ENCODE measurements around the gene LIAS. TPM values are rescaled to one million over a fixed set of nuclear protein-coding genes. Genes with fewer than 3 reads are reported as not detected.

LIAS gene
- polyA plus RNA-seq, 1 donor from 2014 or later: 24.6 TPM

DNA sequence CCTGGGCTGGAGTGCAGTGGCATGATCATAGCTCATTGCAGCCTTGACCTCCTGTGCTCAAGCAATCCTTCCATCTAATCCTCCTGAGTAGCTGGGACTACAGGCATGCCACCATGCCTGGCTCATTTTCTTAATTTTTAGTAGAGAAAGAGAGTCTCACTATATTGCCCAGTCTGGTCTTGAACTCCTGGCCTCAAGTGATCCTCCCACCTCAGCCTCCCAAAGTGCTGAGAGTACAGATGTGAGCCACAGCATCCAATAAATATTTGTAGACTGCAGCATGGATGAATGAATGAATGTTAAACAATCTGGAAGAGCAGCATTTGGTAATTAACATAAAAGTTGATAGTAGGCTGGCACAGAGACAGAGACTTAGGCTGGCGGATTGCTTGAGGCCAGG is 32.1 kb upstream of the LIAS start:
- H3F3A ChIP-seq (ENCODE audit: insufficient read depth, low read length, poor library complexity, severe bottlenecking): no peaks in the 10 kb centered on the region
- H3K79me2 ChIP-seq (replicated peaks; ENCODE audit: insufficient read depth, low read length): no peaks in the 10 kb centered on the region
- TF ChIP-seq REST (IDR thresholded peaks at IDR 0.05; ENCODE audit: borderline replicate concordance) (no peak), EZH2 (IDR thresholded peaks at IDR 0.05; ENCODE audit: borderline replicate concordance, insufficient read depth, low read length, poor library complexity, severe bottlenecking) (no peak), SMC3 (conservative IDR thresholded peaks at IDR 0.05; ENCODE audit: poor library complexity) (no peak), EP300 (conservative IDR thresholded peaks at IDR 0.05; ENCODE audit: poor library complexity, severe bottlenecking) (no peak), RAD21 (conservative IDR thresholded peaks at IDR 0.05) (no peak), CTCF (IDR thresholded peaks at IDR 0.05; ENCODE audit: poor library complexity, severe bottlenecking) (no peak), POLR2AphosphoS5 (IDR thresholded peaks at IDR 0.05) (no peak), MXI1 (conservative IDR thresholded peaks at IDR 0.05; ENCODE audit: poor library complexity, severe bottlenecking) (no peak)

DNA sequence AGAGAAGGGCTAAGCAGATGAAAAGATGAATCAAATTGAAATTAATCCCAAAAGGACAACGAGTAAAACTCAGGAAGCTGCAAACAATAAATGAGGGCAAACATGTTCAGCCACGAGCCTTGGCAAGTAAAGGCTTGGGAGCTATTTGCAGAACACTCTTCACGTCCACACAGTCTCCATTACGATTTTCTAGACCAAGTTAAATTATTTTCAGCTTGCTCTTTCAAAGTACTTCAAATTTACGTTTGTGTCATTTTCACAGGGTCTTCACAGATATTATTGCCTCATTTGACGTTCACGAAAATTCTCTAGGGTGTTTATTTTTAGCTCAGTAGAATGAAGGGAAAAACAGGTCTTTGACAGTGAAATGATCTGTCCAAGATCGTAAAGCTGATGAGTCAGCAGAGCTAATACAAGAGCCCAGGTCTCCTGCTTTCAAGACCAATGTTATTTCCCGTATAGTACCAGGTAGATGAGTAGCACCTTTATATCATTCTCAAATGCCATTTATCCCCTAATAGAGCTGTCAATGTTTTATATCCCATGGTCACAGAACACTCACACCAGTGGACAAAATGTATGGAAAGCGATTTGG is 31.2 kb upstream of the LIAS start:
- H3K9me2 ChIP-seq (ENCODE audit: insufficient read depth, low read length): no peaks in the 10 kb centered on the region
- no peaks in the 10 kb centered on the region for H3K9me3 ChIP-seq (ENCODE audit: low read length)
- no peak overlapping the region for H3K4me2 ChIP-seq (ENCODE audit: low read length)
- H3F3A ChIP-seq (ENCODE audit: insufficient read depth, low read length, poor library complexity, severe bottlenecking): no peaks in the 10 kb centered on the region
- H3K9ac ChIP-seq (ENCODE audit: low read length): peak overlapping the region; percentile 31
- TF ChIP-seq EZH2 (IDR thresholded peaks at IDR 0.05; ENCODE audit: borderline replicate concordance, insufficient read depth, low read length, poor library complexity, severe bottlenecking) (no peak), EP300 (conservative IDR thresholded peaks at IDR 0.05; ENCODE audit: poor library complexity, severe bottlenecking) (peak; percentile 50), RAD21 (conservative IDR thresholded peaks at IDR 0.05) (no peak)
- no peak overlapping the region for H2AFZ ChIP-seq (ENCODE audit: low read depth, low read length)
- H3K27me3 ChIP-seq (ENCODE audit: insufficient read depth, low read depth, low read length): no peaks in the 10 kb centered on the region
- H4K20me1 ChIP-seq (ENCODE audit: insufficient read depth): no peaks in the 10 kb centered on the region
- H3K4me3 ChIP-seq (ENCODE audit: low read length): peak overlapping the region; percentile 23
- H3K27ac ChIP-seq (ENCODE audit: low read length): peak overlapping the region; percentile 45
- H3K36me3 ChIP-seq (ENCODE audit: insufficient read depth, low read length): no peaks in the 10 kb centered on the region
- no peaks in the 10 kb centered on the region for H3K79me2 ChIP-seq (replicated peaks; ENCODE audit: insufficient read depth, low read length)

More for the DNA sequence above, 32.1 kb upstream of the LIAS start:
- Histone ChIP-seq H2AFZ (ENCODE audit: low read depth, low read length) (no peak overlapping the region), H3K27ac (ENCODE audit: low read length) (no peak overlapping the region), H3K4me3 (ENCODE audit: low read length) (no peak overlapping the region), H3K9me3 (ENCODE audit: low read length) (no peaks in the 10 kb centered on the region), H3K4me2 (ENCODE audit: low read length) (no peak overlapping the region), H3K9me2 (ENCODE audit: insufficient read depth, low read length) (no peaks in the 10 kb centered on the region), H3K36me3 (ENCODE audit: insufficient read depth, low read length) (no peaks in the 10 kb centered on the region), H3K27me3 (ENCODE audit: insufficient read depth, low read depth, low read length) (no peaks in the 10 kb centered on the region), H3K9ac (ENCODE audit: low read length) (no peak overlapping the region), H4K20me1 (ENCODE audit: insufficient read depth) (no peaks in the 10 kb centered on the region)
